CD4-positive, alpha-beta T cell treated with Interleukin-12 subunit alpha and Interleukin-12 subunit beta, for 1 hour (primary cell): ENCODE measurements around the gene SH3TC1.
A peak's percentile ranks its signal among the peaks of the same experiment; 100 is the strongest.

ENCODE experiments used
- DNase-seq: peaks from one replicate; pipeline ENCODE4 v3.0.0-alpha.2; 2020

SH3TC1 gene

DNA sequence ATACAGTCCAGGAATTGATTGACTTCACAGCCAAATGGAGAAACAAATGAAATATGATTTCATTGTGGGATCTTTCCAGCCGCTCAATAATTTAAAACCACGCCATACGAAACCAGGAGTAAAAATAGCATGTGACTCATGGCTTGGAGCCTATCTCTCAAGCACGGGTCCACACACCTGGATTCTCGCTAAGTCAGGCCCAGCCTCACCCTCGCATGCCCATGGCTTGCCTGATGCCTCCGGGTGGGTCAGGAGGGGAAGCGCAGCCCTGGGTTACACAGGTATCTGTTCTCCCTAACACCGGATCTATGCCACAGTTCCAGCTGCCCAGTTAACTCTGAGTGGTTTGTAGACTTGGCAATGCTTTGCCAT, 34.9 kb upstream of the SH3TC1 start:
- no peak for DNase-seq

DNA sequence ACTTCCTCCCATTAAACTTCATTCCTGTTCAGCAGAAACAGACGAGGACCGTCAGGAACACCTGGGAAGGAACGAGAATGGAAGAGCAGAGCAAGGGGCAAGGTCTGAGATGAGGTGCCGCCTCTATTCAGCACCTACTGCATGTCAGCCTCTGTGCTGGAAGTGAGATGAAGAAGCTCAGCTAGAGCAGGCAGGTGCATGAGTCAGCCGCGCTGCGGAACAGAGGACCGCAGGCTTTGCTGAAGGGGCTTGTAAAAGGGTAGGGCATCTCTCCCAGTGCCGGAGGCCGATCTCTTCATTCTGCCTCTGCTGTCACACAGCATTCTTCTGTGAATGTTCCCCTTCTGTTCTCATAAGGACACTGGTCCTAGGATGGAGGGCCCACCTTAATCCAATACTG, 34.4 kb upstream of the SH3TC1 start:
- DNase-seq, result no peak

DNA sequence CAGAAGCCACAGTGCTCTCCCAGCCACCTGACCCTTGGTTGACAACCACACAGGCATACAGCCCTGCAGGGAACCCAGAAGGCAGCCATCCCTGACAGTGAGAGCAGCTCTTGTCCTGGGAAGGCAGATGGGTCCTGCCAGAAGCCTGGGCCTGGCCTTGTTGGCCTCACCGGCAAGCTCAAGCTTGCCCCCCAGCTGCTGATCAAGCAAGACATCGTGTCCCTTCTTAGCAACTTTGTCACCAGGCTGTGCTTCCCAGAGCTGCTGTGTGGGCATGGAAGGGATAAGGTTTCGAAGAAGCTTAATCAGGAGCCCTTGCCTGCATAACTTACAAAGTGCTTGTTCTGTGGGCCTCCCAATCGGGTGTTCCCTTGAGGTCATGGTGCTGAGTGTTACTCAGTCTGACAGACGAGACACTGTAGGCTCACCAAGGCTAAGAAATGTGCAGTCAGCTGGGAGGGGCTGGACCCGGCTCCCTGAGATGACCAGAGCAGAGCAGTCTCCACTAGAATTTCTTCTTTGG, 33.7 kb upstream of the SH3TC1 start:
- DNase-seq, result no peak

DNA sequence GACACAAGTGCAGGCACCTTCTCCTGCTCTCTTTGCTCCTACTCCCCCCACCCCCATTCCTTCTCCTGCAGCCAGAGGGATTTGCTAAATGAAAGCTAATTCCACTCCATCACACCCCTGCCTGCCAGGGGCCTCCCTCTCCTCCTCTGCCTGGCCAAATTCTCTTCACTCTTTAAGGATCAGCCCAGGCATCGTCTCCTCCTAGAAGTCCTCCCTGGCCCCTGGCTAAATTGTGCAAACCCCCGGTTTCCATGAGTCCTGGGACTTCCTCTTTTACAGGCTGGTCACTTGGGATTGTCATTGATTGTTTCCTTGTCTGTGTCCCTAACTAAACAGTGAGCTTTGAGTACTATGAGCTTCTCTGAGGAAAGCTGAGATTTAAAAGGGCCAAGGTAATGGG, 31.8 kb upstream of the SH3TC1 start:
- DNase-seq, result no peak

DNA sequence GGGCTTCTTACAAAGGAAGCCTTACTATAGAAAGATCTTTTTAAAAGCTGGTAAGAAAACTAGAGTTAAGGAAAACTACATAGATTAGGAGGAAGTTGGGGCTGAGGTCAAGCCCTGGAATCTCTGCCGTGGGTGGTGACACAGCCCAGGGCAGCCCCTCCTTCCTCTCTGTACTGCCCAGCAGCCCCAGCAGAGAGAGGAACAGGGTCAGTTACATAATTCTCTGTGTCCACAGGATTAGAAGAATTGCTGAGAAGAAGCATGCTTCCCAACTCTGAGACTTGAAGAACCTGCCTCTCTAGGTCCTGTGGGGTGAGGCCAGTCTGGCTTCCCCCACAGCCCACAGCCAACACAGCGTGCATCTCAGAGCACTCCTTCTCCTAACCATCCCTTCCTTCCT, 31.3 kb upstream of the SH3TC1 start:
- no peak for DNase-seq

DNA sequence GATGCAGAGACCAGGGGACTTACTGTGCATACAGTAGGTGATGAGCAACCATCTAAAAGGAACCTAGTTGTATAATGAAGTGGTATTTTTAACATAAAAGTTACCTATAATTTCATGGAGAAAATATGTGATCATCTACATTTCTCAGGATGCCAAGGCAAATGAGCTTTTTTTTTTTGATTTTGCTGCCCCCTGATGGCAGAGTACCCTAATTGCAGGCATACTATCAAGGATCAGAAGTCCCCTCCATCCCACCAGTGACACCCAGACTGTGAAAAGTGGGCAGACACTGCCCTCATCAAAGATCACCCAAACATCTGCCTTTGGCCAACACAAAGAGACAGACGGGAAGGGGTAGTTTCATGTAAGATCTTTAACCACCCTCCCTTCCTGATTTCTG, 30.9 kb upstream of the SH3TC1 start:
- no peak for DNase-seq

DNA sequence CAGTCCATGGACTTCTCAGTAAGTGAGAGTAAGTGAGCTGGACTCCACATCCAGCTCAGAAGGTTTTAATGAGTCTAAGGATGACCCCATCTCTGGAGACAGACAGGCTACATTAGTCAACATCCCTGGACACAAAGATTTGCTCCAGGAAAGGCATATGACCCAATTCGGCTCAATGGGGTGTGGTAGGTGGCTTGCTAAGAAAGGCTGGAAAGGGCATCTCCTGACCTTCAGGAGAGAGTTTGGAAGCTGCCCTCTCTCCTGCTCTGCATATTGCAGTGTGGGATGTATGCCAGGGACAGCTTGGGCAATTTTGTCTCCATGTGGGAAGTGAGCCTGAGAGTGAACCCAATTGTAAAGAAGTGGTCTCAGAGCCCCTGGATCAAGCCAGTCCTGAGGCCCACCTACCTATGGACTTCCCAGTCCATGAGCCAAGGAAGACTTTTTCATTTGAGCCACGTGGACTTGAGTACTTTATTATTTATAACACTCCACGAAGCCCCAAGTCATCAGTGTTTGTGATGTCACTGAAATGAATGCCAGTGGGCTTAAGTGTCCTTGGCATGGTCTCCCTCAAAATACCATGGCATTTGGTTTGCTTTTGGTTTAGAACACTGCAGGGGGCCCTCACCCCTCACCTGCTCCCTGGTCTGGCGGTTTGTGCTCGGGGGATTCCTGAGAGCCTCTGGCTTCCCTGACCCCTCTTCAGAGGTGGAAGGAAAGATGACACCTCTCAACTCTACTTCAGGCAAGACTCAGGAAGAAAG, 30.1 kb upstream of the SH3TC1 start:
- no peak for DNase-seq

DNA sequence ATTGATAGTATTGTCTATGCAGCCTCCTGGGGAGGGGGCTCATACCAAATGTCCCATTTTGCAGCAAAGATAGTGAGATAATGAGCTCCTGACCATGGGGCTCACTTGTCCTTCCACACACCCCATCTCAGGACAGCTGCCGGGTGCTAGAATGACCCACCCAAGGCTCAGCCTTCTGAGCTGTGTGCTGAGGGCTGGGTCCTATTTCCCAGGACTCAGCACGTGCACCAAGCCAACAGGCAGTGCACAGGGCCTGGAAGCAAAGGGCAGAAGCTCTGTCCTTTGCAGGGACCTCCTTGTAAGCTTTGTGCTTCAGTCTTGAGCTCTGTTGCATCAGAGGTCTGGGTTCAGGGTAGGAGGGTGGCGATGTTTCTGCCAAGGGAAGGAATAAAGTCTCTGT, 29.3 kb upstream of the SH3TC1 start:
- DNase-seq, result no peak

DNA sequence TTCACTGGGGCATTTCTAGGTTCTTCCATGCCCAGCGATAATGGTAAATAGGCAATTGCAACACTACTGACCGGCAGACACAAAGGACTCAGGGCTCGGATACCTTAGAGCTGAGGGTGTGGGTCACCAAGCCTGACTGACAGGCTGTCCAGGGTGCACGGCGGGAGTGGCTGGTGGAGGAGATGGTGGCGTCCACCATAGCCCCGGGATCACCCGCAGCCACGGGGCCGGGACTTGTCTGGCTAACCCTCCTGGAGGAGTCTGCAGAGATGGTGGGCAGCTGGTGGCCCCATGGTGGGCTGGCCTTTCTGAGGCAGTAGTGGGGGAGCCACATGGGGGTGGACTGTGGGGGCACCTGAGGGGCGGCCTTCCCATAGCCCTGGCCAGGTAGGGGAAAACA, 28.7 kb upstream of the SH3TC1 start:
- DNase-seq, result no peak

DNA sequence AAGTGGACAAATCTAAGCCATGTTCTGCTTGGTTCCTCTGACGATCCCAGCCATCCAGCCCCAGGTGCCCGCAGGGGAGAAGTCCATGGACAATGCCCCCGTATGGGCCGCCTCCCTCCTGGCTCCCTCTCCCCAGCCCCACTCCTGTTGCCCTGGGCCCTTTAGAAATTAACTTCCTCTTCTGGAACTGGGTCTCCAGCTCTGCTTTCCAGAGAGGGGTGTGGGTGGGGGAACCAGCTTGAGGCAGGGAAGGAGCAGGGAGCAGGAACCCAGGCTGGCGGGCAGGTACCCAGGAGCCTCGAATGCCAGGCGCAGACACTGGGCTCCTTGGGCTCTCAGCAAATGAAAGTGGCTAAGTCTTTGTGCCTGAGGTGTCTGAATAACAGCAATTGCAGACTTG, 27.8 kb upstream of the SH3TC1 start:
- no peak for DNase-seq

DNA sequence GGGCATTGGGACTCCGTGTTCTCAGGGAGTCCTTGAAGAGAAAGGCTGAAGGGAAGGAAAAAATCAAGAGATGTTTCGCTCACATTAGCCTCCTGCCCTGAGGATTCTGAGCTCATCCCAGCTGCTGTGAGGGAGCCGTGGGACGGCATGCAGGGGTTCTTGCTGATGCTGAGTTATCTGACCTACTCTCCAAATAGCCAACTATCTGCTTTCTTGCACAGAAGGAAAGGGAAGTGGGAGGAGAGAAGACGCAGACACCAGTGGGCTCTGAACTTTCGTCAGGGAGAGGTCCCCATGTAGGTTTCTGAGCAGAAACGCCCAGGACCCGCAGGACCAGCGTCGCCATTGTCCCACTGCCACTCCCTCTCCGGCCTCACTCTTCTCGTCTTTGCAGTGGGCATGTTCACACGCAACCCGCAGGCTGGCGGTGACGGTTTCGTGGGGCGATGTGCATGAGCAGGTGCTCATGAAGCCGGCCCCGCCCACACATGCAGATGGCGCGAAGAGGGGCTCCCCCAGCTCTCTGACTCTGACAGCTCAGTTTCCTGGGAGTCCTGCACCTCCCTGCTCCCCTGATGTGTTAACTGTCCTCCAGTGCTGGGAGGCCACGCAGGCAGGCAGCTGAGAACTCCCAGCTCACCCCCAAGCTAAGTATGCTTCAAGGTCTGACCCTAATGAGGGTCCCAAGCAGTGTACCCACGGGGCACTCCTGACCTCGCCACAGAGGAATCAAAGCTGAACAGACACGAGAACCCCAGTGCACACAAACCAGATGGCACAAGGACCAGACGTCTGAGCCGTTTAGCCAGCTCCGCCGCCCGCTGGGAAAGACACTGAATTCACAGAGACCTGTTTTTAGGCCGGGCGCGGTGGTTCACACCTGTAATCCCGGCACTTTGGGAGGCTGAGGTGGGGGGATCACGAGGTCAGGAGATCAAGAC, 26.8 kb upstream of the SH3TC1 start:
- no peak for DNase-seq

DNA sequence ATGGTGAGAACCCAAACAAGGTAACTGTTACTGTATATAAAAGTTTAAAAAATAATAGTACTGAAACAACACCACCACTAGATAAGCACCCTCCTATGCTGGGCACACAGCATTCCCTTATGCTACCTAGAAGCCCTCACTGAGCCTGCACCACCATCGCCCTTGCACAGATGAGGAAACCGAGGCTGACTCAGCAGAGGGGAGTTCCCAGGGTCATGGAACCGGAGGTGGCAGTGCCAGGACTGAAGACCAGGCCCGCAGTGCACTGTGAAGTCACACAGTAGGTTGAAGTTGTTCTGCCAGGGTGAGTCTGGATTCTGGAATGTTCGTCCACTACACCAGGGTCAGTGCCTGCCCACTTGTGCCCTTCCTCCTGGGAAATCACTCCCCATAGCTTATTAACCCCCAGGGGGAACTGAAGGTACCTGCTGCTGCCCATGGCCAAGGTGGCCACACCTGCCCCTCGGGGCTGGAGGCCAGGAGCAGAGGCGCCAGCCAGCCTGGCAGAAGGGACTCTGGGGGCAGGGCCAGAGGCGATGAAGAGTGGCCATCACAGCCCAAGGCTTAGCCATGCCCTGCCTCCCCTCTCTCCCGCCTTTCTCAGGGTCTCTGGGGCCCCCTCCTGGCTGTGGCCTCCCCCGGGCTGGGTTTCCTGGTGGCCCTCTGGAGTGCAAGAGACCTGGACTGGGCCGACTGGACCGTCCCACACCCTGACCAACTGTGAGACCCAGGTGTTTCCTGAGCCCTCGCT, 25.4 kb upstream of the SH3TC1 start:
- no peak for DNase-seq

DNA sequence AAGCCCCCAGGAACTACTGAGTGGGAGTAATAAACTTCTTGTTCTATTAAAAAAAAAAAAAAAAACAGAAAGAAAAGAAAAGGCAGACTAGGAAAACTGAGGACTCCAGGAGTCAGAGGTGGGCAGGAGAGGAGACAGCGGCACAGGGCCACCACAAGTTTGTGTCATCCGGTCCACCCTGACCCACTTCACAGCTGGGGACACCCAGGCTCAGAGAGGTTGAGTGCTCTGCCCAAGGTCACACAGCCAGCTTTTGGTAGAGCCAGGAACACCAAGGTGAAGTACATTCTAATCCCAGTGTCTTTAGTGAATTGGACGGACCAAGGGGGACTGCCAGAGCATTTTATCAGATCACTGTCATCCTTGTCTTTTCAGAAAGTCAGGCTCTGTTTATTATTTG, 24.1 kb upstream of the SH3TC1 start:
- DNase-seq, result no peak

DNA sequence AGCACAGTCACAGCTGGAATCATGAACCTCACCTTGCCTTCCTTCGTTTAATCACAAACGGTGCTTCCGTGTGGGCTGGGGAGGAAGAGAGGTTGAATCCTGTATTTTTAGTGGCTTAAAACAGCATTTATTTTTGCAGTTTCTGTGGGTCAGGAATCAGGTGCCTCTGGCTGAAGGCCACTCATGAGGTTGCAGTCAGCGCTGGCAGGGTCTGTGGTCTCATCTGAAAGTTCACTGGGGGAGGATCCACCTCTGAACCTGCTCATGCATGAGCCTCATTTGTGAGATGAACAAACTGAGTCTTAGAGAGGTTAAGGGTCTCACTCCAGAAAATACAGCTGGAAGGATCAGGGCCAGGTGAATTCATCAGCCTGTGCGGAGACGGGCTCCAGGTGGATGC, 23.4 kb upstream of the SH3TC1 start:
- DNase-seq, result no peak

DNA sequence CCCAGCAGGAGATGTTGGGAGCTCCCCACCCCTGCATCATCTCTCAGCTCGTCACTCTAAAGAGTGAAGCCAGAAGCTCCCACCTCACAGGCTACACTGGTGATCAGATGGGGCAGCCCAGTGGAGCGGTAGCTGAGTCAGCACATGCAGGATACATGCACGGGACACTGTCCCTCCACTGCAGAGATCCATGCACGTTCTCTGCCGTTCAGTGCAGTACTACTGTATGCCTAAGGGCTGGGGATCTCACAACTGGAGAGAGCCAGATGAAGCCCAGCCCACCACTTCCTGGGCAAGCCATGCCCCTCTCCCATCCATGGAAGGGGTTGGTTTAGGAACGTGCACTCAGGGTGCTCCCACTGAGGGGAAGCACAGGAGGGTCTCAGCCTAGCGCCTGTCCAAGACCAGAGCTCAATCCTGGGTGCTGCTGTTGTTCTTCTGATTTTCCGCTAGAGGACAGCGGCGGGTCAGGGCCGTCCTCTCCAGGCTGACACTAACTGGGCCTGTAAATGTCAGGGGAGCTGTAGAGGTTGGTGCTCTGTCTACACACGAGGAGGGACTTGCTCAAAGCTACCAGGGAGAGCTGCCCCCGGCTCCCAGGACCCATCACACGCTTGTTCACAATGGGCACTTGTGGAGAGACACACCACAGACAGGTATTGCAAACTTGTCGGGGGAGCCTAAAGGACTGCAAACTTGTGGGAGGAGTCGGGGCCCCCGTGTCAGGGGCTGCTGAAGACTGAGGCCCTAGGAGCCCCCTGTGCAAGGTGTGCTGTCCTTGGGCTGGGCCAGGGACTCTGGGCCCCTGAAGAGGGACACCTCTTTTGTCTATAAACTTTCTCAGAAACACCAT, 22.3 kb upstream of the SH3TC1 start:
- DNase-seq, result peak; percentile 46

DNA sequence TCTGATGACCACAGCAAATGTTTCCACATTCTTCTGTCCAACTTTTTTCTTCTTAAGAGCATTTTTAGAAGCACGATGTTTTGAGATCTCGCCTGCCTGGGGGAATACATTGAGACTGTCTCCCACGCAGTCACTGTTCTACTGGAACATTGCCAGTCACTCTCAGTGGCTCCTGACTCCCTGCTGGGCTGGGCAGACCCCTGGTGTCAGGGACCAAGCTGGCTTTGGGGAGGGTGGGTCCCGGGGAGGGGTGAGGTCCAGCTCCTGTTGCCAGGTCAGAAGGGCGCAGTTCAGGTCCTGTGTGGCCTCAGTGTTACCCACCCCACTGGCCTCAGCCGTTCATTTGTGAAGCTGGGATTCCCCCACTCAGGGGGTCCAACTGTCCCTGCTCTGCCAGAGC, 21.5 kb upstream of the SH3TC1 start:
- no peak for DNase-seq

DNA sequence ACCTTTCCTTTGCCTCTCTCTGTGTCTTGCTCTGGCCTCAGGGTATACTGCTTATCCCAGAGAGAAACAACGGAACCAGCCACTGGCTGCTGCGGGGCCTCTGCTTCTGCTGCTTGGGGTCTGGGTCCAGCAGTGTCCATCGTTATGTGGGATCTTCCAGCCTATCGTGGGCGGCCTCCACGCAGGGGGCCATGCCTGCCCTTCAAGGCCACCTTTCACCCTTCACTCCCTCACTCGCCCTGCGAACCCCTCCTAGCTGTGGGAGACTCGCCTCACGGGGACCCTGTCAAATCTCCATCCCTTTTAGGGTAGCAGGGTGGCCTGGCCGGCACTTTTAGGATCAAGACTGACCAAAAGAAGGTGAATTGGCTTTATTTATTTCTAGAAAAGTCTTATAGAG, 21.1 kb upstream of the SH3TC1 start:
- DNase-seq, result no peak

DNA sequence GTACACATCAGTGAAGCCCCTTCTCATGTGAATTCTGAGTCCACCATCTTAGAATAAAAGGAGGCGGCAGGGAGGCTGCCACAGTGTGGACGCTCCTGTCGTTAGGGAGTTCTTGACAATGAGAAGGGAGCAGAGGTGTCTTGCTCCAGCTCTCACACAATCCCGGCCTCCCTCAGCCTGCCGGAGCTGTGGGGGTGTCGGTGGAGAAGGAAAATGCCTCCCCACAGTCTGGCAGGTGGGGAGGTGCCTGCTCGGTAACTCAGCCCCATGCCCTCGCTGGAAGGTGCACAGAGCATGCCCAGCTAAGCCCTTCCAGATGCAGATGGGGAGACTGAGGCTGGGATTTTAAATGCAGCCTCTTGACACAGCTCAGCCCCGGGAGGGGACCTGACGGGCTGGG, 20.0 kb upstream of the SH3TC1 start:
- no peak for DNase-seq

DNA sequence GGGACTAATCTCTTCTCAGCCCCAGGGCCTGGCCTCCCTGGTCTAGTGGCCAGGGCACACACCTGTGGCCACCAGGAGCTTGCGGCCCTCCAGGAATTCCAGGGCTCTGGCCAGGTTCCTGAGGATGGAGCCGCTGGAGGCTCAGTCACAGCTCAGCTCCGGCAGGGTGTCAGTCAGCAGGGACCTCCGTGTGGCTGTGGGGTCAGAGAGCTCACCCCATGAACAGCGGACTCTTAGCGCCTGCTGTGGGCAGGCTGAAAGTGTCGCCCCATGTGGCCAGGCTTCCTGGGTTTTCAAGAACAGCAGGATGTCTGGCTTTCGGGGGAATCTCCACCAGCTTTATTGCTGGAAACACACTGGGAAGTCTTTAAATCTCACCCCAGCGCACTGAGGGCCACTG, 19.3 kb upstream of the SH3TC1 start:
- no peak for DNase-seq

DNA sequence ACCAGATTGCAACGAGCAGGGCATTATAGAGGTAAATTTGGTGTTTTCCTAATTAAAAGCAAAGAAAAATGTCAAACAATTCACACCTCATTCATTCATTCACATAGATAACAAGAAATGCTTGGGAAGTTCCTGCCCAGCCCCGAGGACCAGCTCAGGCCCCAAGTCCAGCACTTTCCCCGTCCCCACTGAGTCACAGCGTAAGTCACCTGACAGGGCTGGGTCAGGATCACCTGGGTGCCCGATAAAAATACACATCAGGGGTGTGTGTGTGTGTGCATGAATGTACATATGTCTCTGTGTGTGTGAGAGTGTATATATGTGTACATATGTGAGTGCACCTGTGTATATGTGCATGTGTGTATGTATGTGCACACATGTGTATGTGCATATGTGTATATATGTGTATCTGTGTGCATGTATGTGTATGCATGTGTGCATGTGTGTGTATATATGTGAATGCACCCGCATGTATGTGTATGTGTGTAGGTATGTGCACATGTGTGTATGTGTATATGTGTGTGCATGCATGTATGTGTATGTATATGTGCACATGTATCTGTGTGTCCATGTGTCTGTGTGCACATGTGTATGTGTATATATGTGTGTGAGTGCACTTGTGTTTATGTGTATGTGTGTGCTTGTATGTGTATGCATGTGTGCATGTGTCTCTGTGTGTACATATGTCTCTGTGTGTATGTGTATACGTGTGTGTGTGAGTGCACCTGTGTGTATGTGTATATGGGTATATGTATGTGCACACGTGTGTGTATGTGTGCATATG, 18.6 kb upstream of the SH3TC1 start:
- DNase-seq, result no peak

DNA sequence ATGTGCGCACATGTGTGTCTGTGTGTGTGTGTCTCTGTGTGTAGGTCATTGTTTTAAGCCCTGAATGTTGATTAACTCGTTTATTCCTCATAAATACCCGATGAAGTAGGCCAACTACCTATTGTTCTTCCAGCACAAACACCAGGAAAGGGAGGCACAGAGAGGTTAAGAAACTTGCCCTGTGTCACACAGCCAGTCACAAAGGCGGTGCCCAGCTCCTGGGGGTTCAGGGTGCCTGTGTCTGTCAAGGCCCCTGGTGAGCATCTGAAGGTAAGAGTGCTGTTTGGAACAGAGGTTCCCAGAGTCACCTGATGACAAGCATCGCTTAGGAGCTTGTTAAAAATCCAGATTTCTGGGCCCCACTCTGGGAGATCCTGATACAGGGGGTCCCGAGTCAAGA, 18.0 kb upstream of the SH3TC1 start:
- DNase-seq, result no peak

DNA sequence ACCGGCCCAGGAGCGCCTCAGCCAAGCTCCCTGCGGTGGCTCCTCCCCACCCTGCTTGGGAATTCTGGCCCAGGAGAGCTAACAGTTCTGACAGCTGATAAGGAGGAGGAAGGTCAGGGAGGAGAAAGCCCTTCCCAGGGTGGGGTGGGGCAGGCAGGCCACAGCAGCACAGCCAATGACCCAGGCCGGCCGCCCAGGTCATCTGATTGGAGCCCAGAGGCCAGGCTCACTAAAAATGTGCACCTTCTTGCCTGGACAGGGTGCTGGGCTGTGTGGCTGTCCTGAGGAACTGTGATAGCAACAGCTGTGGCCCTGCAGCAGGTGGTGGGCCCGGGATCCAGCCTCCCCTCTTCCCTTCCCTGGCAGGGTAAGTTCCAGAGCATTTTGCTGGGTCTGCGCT, 17.2 kb upstream of the SH3TC1 start:
- DNase-seq, result no peak
